Gastroesophageal sphincter (tissue), 4 donors: ENCODE results near the gene OPCML. TPM values are rescaled to one million over a fixed set of nuclear protein-coding genes. Genes with fewer than 3 reads are reported as not detected.

Source experiments
- ATAC-seq: fragments of 150-250 bp; one replicate; pipeline ENCODE4 v1.9.1; 2016; ENCODE audit warnings: mild to moderate bottlenecking, moderate library complexity
- H3K27ac ChIP-seq, 4 donors: fragments of 200-600 bp; sonication (generic) in 3 of 4; 1 replicate in 3 of 4; 2 replicates in 1 of 4; pipeline ENCODE4 v1.5.1; 2016 to 2019
- H3K27me3 ChIP-seq: fragments of 200-600 bp; sonication (generic); one replicate; pipeline ENCODE4 v1.5.1; 2019
- H3K36me3 ChIP-seq, 2 donors: fragments of 200-600 bp; sonication (generic); one replicate each; pipeline ENCODE4 v1.5.1; 2019; ENCODE audit warnings: control low read depth in 1 of 2
- H3K4me1 ChIP-seq, 3 donors: fragments of 200-600 bp; sonication (generic); 1 replicate in 2 of 3; 2 replicates in 1 of 3; pipeline ENCODE4 v1.5.1; 2016 to 2019; ENCODE audit warnings: control low read depth in 2 of 3
- H3K4me3 ChIP-seq, 2 donors: fragments of 200-600 bp; sonication (generic); one replicate each; pipeline ENCODE4 v1.5.1; 2019; ENCODE audit warnings: mild to moderate bottlenecking in 1 of 2, moderate library complexity in 1 of 2
- H3K9me3 ChIP-seq, 3 donors: fragments of 200-600 bp; sonication (generic); one replicate each; pipeline ENCODE4 v1.5.1; 2017 to 2019; ENCODE audit warnings: control low read depth in 2 of 3
- CTCF ChIP-seq, 4 experiments: fragments of 200-600 bp in 2 of 4; fragments of 450-650 bp in 2 of 4; sonication (generic) in 1 of 4; IDR thresholded peaks; one replicate each; pipeline ENCODE4 v1.5.1; 2017 to 2019; ENCODE audit warnings: antibody characterized with exemption in 4 of 4, mild to moderate bottlenecking in 2 of 4, moderate library complexity in 2 of 4
- EP300 ChIP-seq: sonication (generic); formaldehyde crosslinking; IDR thresholded peaks from one replicate; pipeline ENCODE4 v1.6.1; 2017; ENCODE audit warnings: antibody characterized with exemption, mild to moderate bottlenecking
- POLR2A ChIP-seq, 2 donors: fragments of 450-650 bp; IDR thresholded peaks; one replicate each; pipeline ENCODE4 v1.6.1; 2017; ENCODE audit warnings: antibody characterized with exemption in 2 of 2, mild to moderate bottlenecking in 2 of 2, moderate library complexity in 1 of 2
- POLR2AphosphoS5 ChIP-seq: sonication (generic); formaldehyde crosslinking; IDR thresholded peaks from one replicate; pipeline ENCODE4 v1.6.1; 2017; ENCODE audit warnings: antibody characterized with exemption
- WGBS, 2 donors: methylation state at CpG; one replicate each; pipeline ENCODE4 v1.1.5; 2018; ENCODE audit warnings: low coverage in 1 of 2; 5-methylcytosine and 5-hydroxymethylcytosine counted together
- total RNA-seq, 4 donors: library from RNA; depleted of rRNA; stranded (reverse); fragments of >200 nt; gene quantifications; one replicate each; pipeline ENCODE4 v1.1.0, GENCODE V29; 2016

Gene OPCML
- total RNA-seq, 4 donors from 2014 or later = 0.13 to 0.93 (median 0.33) TPM

GRCh38 chr11:132987936-132988335, 544.4 kb downstream of the OPCML start:
- H3K4me3 ChIP-seq = no peak overlapping the region
- H3K27me3 ChIP-seq = peaks cover 10% of the 10 kb centered on the region
- no peaks in the 10 kb centered on the region for H3K36me3 ChIP-seq
- 44 to 74% methylated on average over 2 of the region's 2 CpGs for WGBS, 2 donors
- ATAC-seq = no peak
- H3K9me3 ChIP-seq = no peaks in the 10 kb centered on the region
- H3K27ac ChIP-seq = no peak overlapping the region
- TF ChIP-seq EP300 (no peak), POLR2AphosphoS5 (no peak), CTCF (IDR thresholded peaks at IDR 0.05) (no peak), POLR2A (IDR thresholded peaks at IDR 0.05) (no peak)
- H3K4me1 ChIP-seq = no peaks in the 10 kb centered on the region

GRCh38 chr11:132983641-132983978, 548.7 kb downstream of the OPCML start:
- Histone ChIP-seq H3K27me3 (no peaks in the 10 kb centered on the region), H3K27ac (no peak overlapping the region), H3K36me3 (no peaks in the 10 kb centered on the region), H3K4me3 (no peak overlapping the region), H3K9me3 (no peaks in the 10 kb centered on the region), H3K4me1 (no peaks in the 10 kb centered on the region)
- TF ChIP-seq CTCF (IDR thresholded peaks at IDR 0.05) = no peak
- TF ChIP-seq POLR2AphosphoS5 = no peak
- no peak for TF ChIP-seq POLR2A (IDR thresholded peaks at IDR 0.05)
- no peak for TF ChIP-seq EP300
- ATAC-seq = no peak
- 92% methylated on average over 1 of the region's 1 CpG; no CpG with 5 or more reads in 1 of the 2 donors for WGBS, 2 donors

- Histone ChIP-seq H3K4me1 (no peaks in the 10 kb centered on the region), H3K36me3 (no peaks in the 10 kb centered on the region), H3K4me3 (no peak overlapping the region), H3K27me3 (no peaks in the 10 kb centered on the region), H3K27ac (no peak overlapping the region), H3K9me3 (no peaks in the 10 kb centered on the region)
- WGBS, 2 donors = 77 to 92% methylated on average over 5 to 7 of the region's 7 CpGs
- no peak for TF ChIP-seq CTCF (IDR thresholded peaks at IDR 0.05)
- no peak for TF ChIP-seq EP300
- TF ChIP-seq POLR2A (IDR thresholded peaks at IDR 0.05) = no peak
- no peak for TF ChIP-seq POLR2AphosphoS5
- no peak for ATAC-seq
These were observed 549.3 kb downstream of the OPCML start for GRCh38 chr11:132982772-132983640.

- WGBS, 2 donors = 79 to 82% methylated on average over 9 to 17 of the region's 17 CpGs
- Histone ChIP-seq H3K27me3 (no peaks in the 10 kb centered on the region), H3K9me3 (no peaks in the 10 kb centered on the region), H3K36me3 (no peaks in the 10 kb centered on the region), H3K27ac (no peak overlapping the region), H3K4me3 (no peak overlapping the region), H3K4me1 (no peaks in the 10 kb centered on the region)
- TF ChIP-seq POLR2A (IDR thresholded peaks at IDR 0.05) (no peak), POLR2AphosphoS5 (no peak), CTCF (IDR thresholded peaks at IDR 0.05) (no peak), EP300 (no peak)
- no peak for ATAC-seq
These were observed 551.0 kb downstream of the OPCML start for GRCh38 chr11:132981131-132981956.
